ENCODE measurements around the gene SEPTIN3.
"Not testable (repeated sequence)": the region's sequence is repeated elsewhere in the genome, so short reads cannot be mapped to it uniquely, and the experiment has no call there.

Gene SEPTIN3

GRCh38 chr22:41943661-41944209, 25.5 kb upstream of the SEPTIN3 start:
- peak; percentile 73 for DNase-seq (ENCODE audit: low spot score)

GRCh38 chr22:41946629-41947423, 22.4 kb upstream of the SEPTIN3 start, which contains the start of gene CENPM:
TSS of gene CENPM (minus strand) at chr22:41947152. CDS start at chr22:41947076, 76 bp downstream.
- peak; percentile 96 for DNase-seq (ENCODE audit: low spot score)

GRCh38 chr22:41947424-41948080, 21.7 kb upstream of the SEPTIN3 start:
- DNase-seq (ENCODE audit: low spot score): no peak

- no peak for DNase-seq (ENCODE audit: low spot score)
Observed at GRCh38 chr22:41948142-41948541, 21.1 kb upstream of the SEPTIN3 start.

- not testable (repeated sequence) for DNase-seq (ENCODE audit: low spot score)
Observed at GRCh38 chr22:41948928-41949296, 20.3 kb upstream of the SEPTIN3 start.

GRCh38 chr22:41949297-41949965, 19.8 kb upstream of the SEPTIN3 start:
- DNase-seq (ENCODE audit: low spot score): no peak

- no peak for DNase-seq (ENCODE audit: low spot score)
Observed at GRCh38 chr22:41951898-41952474, 17.3 kb upstream of the SEPTIN3 start, which contains the start of gene SMIM45. TSS of gene SMIM45 (plus strand) at chr22:41952150.

GRCh38 chr22:41952713-41953112, 16.5 kb upstream of the SEPTIN3 start:
- no peak for DNase-seq (ENCODE audit: low spot score)

GRCh38 chr22:41957941-41958556, 11.2 kb upstream of the SEPTIN3 start:
- DNase-seq (ENCODE audit: low spot score): no peak

GRCh38 chr22:41963453-41964111, 5.7 kb upstream of the SEPTIN3 start:
- DNase-seq (ENCODE audit: low spot score): no peak

GRCh38 chr22:41964112-41964491, 5.1 kb upstream of the SEPTIN3 start:
- DNase-seq (ENCODE audit: low spot score): no peak

- DNase-seq (ENCODE audit: low spot score): no peak
Observed at GRCh38 chr22:41966225-41966606, 3.0 kb upstream of the SEPTIN3 start.

GRCh38 chr22:41966607-41967240, 2.5 kb upstream of the SEPTIN3 start:
- peak; percentile 95 for DNase-seq (ENCODE audit: low spot score)

GRCh38 chr22:41968601-41969000, 642 bp upstream of the SEPTIN3 start:
- no peak for DNase-seq (ENCODE audit: low spot score)

GRCh38 chr22:41970601-41971000, 1.4 kb downstream of the SEPTIN3 start:
- no peak for DNase-seq (ENCODE audit: low spot score)

GRCh38 chr22:41971431-41971830, 2.2 kb downstream of the SEPTIN3 start:
- no peak for DNase-seq (ENCODE audit: low spot score)

GRCh38 chr22:41974691-41975290, 5.5 kb downstream of the SEPTIN3 start:
- DNase-seq (ENCODE audit: low spot score): no peak

GRCh38 chr22:41975299-41976069, 6.2 kb downstream of the SEPTIN3 start:
- DNase-seq (ENCODE audit: low spot score): no peak

GRCh38 chr22:41976070-41976901, 7.0 kb downstream of the SEPTIN3 start:
- DNase-seq (ENCODE audit: low spot score): peak; percentile 34
